NCI-H2107 treated with DMSO at 0.1 percent for 48 hours (cell line): ENCODE data around the gene HRNR.
"Not testable (repeated sequence)": the region's sequence is repeated elsewhere in the genome, so short reads cannot be mapped to it uniquely, and the experiment has no call there.

Experiments used
- DNase-seq: peaks from one replicate; lab custom pipeline; 2025; ENCODE audit not compliant: unreplicated experiment; lab: John Stamatoyannopoulos, UW

The HRNR gene

GRCh38 chr1:152224093-152224492 lies at the start of gene HRNR:
HRNR (minus strand) TSS chr1:152224193; CDS start chr1:152223253, 940 bp downstream.
- DNase-seq = no peak

DNA sequence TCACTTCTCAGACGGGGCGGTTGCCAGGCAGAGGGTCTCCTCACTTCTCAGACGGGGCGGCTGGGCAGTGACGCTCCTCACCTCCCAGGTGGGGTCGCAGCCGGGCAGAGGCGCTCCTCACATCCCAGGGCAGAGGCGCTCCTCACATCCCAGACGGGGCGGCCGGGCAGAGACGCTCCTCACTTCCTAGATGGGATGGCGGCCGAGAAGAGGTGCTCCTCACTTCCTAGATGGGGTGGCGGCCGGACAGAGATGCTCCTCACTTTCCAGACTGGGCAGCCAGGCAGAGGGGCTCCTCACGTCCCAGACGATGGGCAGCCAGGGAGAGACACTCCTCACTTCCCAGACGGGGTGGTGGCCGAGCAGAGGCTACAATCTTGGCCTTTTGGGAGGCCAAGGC lies 32.4 kb upstream of the HRNR start:
- DNase-seq = not testable (repeated sequence)

DNA sequence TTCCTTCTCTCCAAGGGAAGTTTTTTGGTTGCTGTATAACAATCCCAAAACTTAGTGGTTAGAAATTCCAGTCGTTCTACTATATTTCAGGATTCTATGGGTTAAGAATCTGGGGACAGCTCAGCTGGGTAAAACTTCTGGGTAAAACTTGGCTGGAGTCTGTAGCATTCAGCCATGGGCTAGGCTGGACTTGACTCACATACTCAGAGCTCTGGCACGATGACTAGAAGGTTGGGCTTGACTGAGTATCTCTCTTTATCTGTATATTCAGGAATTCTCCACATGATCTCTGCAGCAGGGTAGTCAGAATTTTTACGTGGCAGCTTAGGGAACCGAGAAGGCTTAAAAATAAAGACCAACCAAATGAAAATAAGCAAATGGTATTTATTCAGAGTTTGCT lies 28.2 kb upstream of the HRNR start:
- no peak for DNase-seq

DNA sequence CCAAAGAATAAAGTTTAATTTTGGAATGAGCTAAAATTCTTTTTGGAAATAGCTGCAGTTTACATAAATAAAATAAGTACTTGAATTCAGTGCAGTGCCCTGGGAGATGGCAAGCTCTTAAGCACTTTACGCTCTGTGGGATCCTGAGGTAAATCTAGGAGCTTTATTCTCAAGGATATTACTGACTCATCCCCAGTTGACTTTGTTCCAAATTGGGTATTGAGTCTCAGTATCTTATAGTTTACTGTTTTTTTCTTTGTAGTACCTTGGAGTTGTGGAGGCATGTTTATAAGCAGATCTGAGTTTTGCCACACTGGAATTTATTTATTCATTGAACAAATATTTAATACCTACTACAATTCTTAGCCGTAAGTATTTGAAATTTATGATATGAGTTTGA lies 27.4 kb upstream of the HRNR start:
- DNase-seq = no peak

DNA sequence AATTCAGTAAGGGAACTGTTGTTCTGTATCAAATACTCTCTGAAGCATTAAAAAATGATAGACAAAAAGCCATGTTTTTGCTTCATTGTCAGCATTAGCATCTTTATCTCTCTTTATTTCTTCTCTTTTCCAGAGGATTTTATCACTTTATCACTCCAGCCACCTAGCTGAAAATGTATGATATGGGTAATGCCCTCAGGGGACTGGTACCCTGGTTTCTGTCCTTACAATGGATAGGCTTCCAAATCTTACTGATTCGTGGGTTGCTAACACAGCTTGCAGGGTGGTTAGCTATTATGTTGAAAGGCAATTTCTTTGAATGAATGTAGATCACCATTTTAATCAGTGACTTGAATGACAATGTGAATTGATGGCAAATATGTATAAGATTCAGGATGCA lies 23.3 kb upstream of the HRNR start:
- no peak for DNase-seq

GRCh38 chr1:152244576-152245273 lies 20.7 kb upstream of the HRNR start:
- DNase-seq = no peak

DNA sequence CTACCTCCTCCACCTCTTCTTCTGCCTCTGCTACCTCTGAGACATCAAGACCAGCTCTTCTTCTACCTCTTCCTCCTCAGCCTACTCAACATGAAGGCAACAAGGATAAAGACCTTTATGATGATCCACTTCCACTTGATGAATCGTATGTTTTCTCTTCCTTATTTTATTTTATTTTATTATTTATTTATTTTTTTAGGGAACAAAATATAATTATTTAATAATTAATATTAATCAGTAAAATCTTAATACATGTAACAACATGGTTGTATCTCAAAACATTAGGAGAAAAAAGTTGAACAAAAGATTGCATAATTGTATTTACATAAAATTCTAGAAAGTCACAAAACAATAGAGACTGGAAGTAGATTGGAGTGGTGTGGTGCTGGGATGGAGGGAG lies 13.1 kb upstream of the HRNR start:
- no peak for DNase-seq

- DNase-seq = no peak
Observed at GRCh38 chr1:152228831-152229230, 4.8 kb upstream of the HRNR start.

- no peak for DNase-seq
Observed at GRCh38 chr1:152227310-152227928, 3.4 kb upstream of the HRNR start.

GRCh38 chr1:152225678-152226077 lies 1.7 kb upstream of the HRNR start:
- no peak for DNase-seq

DNA sequence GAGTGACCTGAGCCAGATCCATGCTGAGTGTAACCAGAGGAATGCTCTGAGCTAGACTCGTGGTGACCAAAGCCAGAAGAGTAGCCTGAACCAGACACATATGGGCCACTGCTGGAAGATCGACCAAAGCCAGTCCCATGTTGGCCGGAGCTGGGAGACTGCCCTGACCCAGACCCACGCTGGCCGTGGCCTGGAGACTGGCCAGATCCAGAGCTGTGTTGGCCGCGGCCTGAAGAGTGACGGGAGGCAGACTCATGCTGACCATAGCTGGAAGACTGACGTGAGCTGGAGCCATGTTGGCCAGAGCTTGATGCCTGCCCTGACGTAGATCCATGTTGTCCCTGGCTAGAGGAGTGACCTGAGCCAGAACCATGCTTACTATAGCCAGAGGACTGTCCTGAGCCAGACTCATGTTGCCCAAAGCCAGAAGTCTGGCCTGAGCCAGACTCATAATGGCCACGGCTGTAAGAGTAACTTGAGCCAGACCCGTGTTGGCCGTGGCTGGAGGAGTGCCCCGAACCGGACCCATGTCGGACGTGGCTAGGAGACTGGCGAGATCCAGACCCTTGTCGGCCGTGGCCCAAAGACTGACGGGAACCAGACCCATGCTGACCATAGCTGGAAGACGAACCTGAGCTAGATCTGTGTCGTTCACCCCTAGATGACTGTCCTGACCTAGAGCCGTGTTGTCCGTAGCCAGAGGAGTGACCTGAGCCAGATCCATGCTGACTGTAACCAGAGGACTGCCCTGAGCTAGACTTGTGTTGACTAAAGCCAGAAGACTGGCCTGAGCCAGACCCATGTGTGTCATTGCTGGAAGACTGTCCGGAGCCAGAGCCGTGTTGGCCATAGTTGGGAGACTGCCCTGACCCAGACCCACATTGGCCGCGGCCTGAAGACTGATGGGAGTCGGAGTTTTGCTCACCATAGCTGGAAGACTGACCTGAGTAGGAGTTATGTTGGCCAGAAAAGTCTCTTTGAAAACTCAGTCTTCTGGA lies 3.5 kb downstream of the HRNR start:
- DNase-seq = no peak

GRCh38 chr1:152219438-152219837 lies 4.6 kb downstream of the HRNR start:
- DNase-seq = not testable (repeated sequence)

- no peak for DNase-seq
Observed at GRCh38 chr1:152218762-152219436, 5.1 kb downstream of the HRNR start.

- not testable (repeated sequence) for DNase-seq
Observed at GRCh38 chr1:152215604-152216003, 8.4 kb downstream of the HRNR start.

- not testable (repeated sequence) for DNase-seq
Observed at GRCh38 chr1:152214911-152215310, 9.1 kb downstream of the HRNR start.

DNA sequence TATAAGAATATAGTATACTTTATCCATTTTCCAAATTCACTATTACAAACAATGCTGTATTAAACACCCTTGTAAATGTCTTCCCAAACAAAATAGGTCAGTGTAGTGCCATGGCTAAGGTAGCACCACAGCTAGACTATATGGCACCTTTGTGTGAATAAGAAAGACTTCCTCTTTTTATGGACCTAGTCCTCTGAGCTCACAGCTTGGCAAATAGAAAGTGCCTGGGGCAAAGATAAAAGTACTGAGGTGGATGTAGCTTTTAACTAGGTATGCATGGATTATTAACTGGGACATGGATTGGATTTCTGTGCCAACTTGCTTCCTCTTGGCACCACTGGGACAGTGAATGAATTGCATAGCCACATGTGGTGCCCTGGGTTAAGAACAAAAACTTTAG lies 25.0 kb downstream of the HRNR start:
- DNase-seq = no peak

DNA sequence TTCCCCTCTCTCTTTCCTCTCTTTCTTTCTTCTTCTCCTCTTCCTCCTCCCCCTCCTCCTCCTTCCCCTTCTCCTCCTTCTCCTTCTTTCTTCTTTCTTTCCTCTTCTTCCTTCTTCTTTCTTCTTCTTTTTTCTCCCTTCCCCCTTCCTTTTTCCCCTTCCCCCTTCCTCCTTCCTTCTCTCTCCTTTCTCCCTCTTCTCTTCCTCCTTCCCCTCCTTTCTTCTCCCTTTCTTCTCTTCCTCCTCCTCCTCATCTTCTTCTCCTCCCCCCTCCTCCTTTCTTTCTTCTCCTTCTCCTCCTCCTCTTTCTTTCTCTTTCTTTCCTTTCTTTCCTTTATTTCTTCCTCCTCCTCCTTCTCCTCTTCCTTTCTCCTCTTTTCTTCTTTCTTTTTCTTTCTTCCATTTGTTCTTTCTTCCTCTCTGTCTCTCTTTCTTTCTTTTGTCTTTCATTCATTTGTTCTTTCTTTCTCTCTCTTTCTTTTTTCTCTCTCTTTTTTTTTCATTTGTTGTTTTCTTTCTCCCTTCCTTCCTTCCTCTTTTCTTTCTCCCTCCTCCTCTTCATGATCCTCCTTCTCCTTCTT lies 26.5 kb downstream of the HRNR start:
- no peak for DNase-seq

DNA sequence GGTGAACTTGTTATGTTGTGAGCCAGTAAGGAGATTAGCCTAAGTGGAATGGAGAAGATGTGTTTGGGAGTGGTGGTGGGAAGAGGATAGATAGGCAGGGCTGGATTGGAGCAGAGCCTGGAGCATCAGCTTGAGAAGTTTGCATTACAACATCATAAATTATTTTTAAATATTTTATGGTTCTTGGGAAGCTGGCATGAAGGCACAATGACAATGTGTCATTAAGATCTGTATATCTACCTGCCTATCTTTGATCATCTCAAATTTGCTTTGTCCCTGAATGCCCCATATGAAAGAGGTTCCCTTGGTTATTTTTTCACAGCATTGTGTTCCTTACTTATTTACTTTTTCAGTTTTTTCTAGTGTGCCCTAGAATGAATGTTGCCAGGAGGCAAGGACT lies 32.3 kb downstream of the HRNR start:
- no peak for DNase-seq

- no peak for DNase-seq
Observed at GRCh38 chr1:152191260-152191659, 32.7 kb downstream of the HRNR start.

DNA sequence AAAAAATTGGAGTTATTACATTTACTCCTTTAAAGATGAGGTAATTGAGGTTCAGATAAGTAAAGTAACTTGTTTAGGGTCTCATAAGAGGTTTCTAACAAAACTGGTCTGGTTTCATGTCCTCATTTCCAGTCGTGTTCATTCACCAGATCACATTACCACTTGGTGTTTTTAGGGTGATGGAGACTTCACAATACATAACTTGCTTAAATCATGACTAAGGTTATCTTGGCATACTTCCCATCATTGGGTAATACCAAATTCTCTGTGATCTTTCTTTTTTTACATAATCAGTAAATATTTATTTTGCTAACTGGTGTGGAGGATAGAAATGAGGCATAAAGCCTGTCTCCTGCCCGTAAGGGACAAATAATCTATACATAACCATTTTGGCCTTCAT lies 33.4 kb downstream of the HRNR start:
- no peak for DNase-seq
